AG04449 (cell line): Measurements from ENCODE around the gene MAP1LC3B2.

Experiments
- CTCF ChIA-PET: fragments of 350-600 bp; formaldehyde crosslinking; extraction: SDS; loops from one replicate; lab custom pipeline; 2021; ENCODE audit warnings: antibody characterized with exemption; lab: Yijun Ruan, JAX
- POLR2A ChIA-PET: fragments of 400-600, 350-600 bp; formaldehyde crosslinking; extraction: SDS; loops from one replicate; lab custom pipeline; 2020; ENCODE audit warnings: antibody characterized with exemption, inconsistent platforms; lab: Yijun Ruan, JAX
- DNase-seq: peaks from one replicate; pipeline ENCODE4 v3.0.0-alpha.2; 2010; ENCODE audit warnings: low read depth, low spot score
- H3K4me3 ChIP-seq: 2 replicates; pipeline ENCODE4 v1.5.1; 2011; ENCODE audit warnings: low read depth, mild to moderate bottlenecking, control low read depth, low read length
- CTCF ChIP-seq: IDR thresholded peaks from one replicate; pipeline ENCODE4 v1.5.1; 2011; ENCODE audit warnings: mild to moderate bottlenecking, moderate library complexity, low read length, control low read depth, inconsistent platforms; ENCODE audit not compliant: insufficient read depth; ENCODE audit errors: missing control alignments

Gene MAP1LC3B2

GRCh38 chr12:116551619-116551951, 7.6 kb upstream of the MAP1LC3B2 start:
- CTCF ChIA-PET, result no interaction called here
- no peak for TF ChIP-seq CTCF
- POLR2A ChIA-PET, result no interaction called here
- H3K4me3 ChIP-seq, result no peak overlapping the region
- no peak for DNase-seq

- DNase-seq, result no peak
- H3K4me3 ChIP-seq, result no peak overlapping the region
- CTCF ChIA-PET, result no interaction called here
- POLR2A ChIA-PET, result no interaction called here
- TF ChIP-seq CTCF, result no peak
Measured at GRCh38 chr12:116551952-116552772, 7.0 kb upstream of the MAP1LC3B2 start.

- ChIA-PET POLR2A (no interaction called here), CTCF (no interaction called here)
- no peak for DNase-seq
- no peak overlapping the region for H3K4me3 ChIP-seq
- no peak for TF ChIP-seq CTCF
Measured at GRCh38 chr12:116552773-116553373, 6.3 kb upstream of the MAP1LC3B2 start.

GRCh38 chr12:116556356-116556952, 2.7 kb upstream of the MAP1LC3B2 start:
- no peak overlapping the region for H3K4me3 ChIP-seq

GRCh38 chr12:116556964-116557698, 2.0 kb upstream of the MAP1LC3B2 start:
- POLR2A ChIA-PET, result interaction anchor here (0.6 kb wide), 1 partner anchor 429 kb away, joined by 4 read pairs; no protein-coding TSS in a partner anchor
- H3K4me3 ChIP-seq, result no peak overlapping the region
- no peak for TF ChIP-seq CTCF
- no peak for DNase-seq
- CTCF ChIA-PET, result interaction anchor here (0.7 to 1.2 kb wide), 2 partner anchors 18 to 152 kb away, joined by 3 read pairs; no protein-coding TSS in a partner anchor

More at GRCh38 chr12:116556356-116556952, 2.7 kb upstream of the MAP1LC3B2 start:
- ChIA-PET POLR2A (interaction anchor here (0.6 kb wide), 1 partner anchor 428 kb away, joined by 4 read pairs; no protein-coding TSS in a partner anchor), CTCF (interaction anchor here (0.7 to 1.2 kb wide), 2 partner anchors 17 to 153 kb away, joined by 3 read pairs; no protein-coding TSS in a partner anchor)
- TF ChIP-seq CTCF, result no peak
- no peak for DNase-seq
